Stimulated activated CD4-positive, alpha-beta T cell treated with anti-CD3 and anti-CD28 coated beads, Interleukin-12 subunit alpha, Interleukin-12 subunit beta, amount 100 ng/mL, for 48 hours (primary cell): Measurements from ENCODE around the gene FREY1.

Source experiments
- DNase-seq, 3 donors: peaks; one replicate each; pipeline ENCODE4 v3.0.0-alpha.2; 2020; ENCODE audit warnings: low read depth in 2 of 3, low spot score in 1 of 3

FREY1 gene

GRCh38 chr11:45906965-45907611 is at the start of gene FREY1:
Gene FREY1, minus strand, starts transcription at chr11:45907271. Its CDS starts 26 bp downstream, at chr11:45907245.
- DNase-seq: no peak

GRCh38 chr11:45949992-45950407 is 42.9 kb upstream of the FREY1 start:
- DNase-seq: no peak

GRCh38 chr11:45948356-45948755 is 41.3 kb upstream of the FREY1 start:
- DNase-seq: no peak

- no peak for DNase-seq
Observed at GRCh38 chr11:45947885-45948284, 40.8 kb upstream of the FREY1 start.

- no peak for DNase-seq
Observed at GRCh38 chr11:45945397-45945999, 38.4 kb upstream of the FREY1 start.

GRCh38 chr11:45942381-45942780 is 35.3 kb upstream of the FREY1 start:
- DNase-seq: no peak

GRCh38 chr11:45941285-45941684 is 34.2 kb upstream of the FREY1 start:
- DNase-seq: no peak

- no peak for DNase-seq
Observed at GRCh38 chr11:45939836-45940235, 32.8 kb upstream of the FREY1 start.

- DNase-seq: no peak
Observed at GRCh38 chr11:45937916-45938315, 30.8 kb upstream of the FREY1 start.

GRCh38 chr11:45936511-45937054 is 29.5 kb upstream of the FREY1 start:
- DNase-seq: no peak

GRCh38 chr11:45935349-45936064 is 28.4 kb upstream of the FREY1 start:
- DNase-seq: no peak

- DNase-seq: no peak
Observed at GRCh38 chr11:45934580-45935318, 27.7 kb upstream of the FREY1 start.

GRCh38 chr11:45933846-45934579 is 26.9 kb upstream of the FREY1 start:
- no peak for DNase-seq

- no peak for DNase-seq
Observed at GRCh38 chr11:45933131-45933831, 26.2 kb upstream of the FREY1 start.

- no peak for DNase-seq
Observed at GRCh38 chr11:45932217-45932616, 25.1 kb upstream of the FREY1 start.

GRCh38 chr11:45931739-45932138 is 24.7 kb upstream of the FREY1 start:
- DNase-seq: no peak

- no peak for DNase-seq
Observed at GRCh38 chr11:45930951-45931570, 24.0 kb upstream of the FREY1 start.

GRCh38 chr11:45930031-45930794 is 23.1 kb upstream of the FREY1 start:
- no peak for DNase-seq

- no peak for DNase-seq
Observed at GRCh38 chr11:45929486-45930030, 22.5 kb upstream of the FREY1 start.
